NCI-H446 (cell line): ENCODE measurements around the gene CELSR1.

Experiments used
- DNase-seq, 2 experiments: peaks; one replicate each; lab custom pipeline; 2025; lab: John Stamatoyannopoulos, UW

CELSR1 gene

GRCh38 chr22:46442217-46442853, 95.1 kb downstream of the CELSR1 start:
- no peak for DNase-seq

DNA sequence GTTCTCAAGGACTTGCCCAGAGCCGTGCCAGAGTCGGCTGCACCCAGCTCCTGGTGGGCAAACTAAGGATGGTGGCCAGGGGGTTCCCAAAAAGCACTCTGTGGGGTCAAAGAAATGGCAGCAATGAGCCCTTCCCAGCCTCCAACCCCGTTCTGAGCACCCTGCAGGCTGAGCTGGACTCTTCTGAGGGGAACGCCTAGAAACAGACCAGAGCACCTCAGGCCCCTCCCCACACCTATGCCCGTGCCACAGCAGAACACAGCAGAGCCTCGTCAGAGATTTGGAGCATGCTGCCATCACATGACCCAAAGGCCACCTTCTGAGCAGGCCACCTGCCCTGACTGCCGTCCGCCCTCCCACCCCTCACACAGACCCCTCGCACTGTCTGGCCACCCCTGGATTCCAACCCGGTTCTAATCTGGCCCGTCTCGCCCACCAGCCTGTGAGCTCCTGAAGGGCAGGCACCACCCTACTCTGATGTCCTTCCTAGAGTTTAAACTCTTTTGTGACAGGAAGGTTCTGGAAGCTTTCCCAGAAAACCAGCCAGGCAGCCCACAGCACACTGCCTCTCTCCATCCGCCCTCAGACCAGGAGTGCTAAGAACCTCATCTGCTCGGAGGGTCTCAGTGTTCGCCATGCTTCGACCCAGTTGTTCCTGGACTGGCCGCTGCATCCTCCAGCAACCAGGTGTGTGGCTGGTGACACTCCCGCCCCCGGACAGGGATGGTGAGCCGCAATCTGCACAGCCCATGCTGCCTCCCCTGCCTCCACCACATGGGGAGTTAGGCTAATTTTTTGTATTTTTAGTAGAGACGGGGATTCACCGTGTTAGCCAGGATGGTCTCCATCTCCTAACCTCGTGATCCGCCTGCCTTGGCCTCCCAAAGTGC, 97.6 kb downstream of the CELSR1 start:
- DNase-seq, result no peak

- DNase-seq, result no peak
Measured at GRCh38 chr22:46439111-46439510, 98.3 kb downstream of the CELSR1 start.

DNA sequence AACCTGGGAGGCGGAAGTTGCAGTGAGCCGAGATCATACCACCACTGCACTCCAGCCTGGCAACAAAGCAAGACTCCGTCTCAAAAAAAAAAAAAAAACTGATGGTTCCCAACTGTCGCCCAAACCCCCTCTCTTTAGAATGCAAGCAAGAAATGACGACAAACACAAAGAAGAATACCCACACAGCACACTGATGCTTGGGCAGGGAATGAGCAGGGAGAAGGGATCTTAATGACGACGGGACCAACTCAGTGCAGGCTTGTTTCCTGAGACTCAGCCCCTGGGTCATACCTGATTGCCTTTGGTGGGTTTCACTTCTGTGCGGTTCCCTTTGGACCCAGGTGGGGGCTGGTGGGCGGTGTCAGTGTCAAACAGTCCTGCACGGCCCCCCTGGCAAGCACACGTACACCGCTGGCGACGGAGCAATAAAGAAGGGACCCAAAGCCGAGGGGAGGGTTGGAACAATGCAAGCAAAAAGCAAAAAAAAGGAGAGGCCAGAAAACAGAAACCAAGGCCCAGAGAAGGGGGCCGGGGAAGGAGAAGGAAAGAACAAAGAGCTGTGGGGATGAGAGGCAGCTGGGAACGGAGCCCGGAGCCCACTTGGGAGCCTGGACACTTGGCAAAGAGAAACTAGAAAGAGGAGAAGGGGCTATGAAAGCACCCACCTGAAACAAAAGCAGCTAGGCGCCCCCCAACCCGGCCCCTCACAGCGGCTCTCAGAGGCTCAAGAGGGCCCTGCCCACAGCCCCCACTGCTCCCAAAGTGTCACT, 99.6 kb downstream of the CELSR1 start:
- DNase-seq, result no peak

- no peak for DNase-seq
Measured at GRCh38 chr22:46436595-46437175, 100.7 kb downstream of the CELSR1 start.

- no peak for DNase-seq
Measured at GRCh38 chr22:46433318-46433717, 104.1 kb downstream of the CELSR1 start.

DNA sequence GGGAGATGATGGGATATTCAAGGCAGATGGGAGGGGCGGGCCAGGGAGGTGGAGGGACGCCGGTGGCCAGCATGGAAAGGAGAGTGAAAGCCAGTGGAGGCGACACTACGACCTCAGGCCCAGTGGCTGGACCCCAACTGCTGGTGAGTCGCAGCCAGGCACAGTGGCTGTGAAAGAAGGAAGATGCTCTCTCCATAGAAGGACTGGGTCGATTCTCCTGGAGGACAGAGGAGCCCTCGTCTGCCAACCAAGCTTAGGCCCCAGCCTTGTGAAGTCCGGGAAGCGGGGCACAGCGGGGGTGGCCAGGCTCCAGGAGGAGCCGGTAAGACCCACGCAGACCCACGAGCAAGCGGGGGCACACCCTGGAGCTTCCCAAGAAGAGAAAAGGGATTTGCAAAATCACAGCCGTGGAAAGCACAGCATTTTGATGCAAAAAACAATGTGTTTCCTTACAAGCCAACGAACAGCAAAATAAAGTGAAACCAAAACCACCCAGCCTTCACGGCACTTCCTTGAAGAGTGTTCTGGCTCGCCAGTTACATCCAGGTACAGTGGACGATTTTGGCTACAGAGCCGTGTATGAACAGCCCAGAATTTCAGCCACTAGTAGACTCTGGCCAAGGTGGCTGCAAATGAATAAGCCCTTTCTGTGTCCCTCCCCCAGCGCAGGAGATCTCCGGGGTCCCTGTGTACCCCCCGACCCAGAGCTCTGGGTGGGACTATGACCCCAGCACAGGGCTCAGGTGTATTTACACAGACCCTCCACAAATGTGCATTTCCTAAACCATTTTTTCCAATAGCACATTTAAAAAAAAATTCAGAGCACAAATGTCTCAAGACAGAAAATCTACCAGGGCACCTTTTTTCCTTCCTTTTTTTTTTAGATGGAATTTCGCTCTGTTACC, 105.0 kb downstream of the CELSR1 start:
- DNase-seq, result no peak

DNA sequence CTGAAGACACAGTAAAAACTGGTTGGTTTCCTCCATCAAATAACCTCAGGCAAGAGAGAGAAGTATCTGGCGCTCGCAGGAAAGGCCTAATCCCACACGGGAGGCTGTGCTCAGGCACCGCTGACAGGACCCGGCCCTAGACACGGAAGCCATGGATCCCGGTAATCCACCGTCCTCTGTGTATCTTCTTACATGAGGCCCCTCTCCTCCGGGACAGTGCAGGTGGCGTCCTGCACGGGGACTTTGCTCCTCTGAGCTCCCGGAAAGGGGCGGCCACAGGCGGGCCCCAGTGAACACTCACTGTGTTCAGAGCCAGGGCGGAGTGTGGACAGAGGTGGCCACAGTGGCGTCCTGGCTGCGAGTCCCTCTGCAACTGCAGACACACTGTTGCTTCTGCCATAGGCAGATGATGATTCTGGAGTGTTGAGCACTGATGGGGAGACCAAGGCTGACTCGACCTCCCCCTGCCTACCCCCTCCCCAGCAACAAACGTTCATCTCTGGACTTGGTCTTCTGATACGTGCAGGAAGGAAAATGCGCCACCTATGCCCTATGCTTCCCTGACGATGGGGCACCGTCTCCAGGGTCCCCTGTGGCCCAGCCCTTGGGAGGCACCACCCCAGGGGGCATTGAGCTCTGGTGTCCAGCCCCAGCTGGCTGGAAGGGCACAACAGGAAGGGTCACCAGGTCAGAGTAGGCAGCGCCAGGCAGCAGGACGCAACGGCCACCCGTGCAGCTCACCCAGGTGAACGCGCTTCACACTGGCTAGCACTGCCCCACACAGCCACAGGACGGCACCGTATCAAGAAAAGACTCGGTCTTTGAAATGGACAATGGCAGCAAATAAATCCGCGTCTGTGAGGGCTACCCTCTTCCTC, 106.2 kb downstream of the CELSR1 start:
- no peak for DNase-seq

- no peak for DNase-seq
Measured at GRCh38 chr22:46429325-46429853, 108.0 kb downstream of the CELSR1 start.

DNA sequence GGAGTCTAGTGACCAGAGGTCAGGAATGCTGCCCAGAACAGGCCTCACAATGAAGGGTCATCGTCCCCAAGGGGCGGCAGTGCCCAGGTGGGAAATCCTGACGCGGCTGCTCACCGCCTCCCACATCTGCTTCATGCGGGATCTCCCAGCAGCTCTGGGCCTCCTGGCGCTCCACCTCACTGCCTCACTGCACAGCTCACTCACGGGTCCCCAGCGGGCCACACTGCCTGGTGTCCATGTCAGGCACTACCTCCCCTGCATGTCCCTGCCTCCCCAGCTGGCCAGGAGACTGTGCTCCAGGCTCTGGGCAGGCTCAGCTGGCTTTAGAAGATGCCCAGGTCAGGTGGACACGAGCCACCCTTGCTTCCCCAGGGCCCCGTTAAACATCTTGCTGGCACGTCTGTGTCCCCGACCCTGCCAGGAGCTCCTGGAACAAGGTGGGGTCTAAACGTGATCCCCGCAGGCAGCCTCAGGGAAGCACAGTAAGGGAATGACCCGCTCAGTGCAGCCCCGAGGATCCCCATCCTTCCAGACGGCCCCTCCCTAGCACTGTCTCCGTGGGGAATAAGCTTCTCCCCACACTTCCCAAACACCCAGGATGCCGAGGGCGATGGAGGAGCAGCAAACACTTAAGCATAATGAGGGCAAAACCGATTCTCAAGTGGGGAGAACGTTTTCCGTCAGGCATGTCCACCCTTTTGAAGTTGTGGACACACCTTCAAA, 108.7 kb downstream of the CELSR1 start:
- DNase-seq, result no peak

DNA sequence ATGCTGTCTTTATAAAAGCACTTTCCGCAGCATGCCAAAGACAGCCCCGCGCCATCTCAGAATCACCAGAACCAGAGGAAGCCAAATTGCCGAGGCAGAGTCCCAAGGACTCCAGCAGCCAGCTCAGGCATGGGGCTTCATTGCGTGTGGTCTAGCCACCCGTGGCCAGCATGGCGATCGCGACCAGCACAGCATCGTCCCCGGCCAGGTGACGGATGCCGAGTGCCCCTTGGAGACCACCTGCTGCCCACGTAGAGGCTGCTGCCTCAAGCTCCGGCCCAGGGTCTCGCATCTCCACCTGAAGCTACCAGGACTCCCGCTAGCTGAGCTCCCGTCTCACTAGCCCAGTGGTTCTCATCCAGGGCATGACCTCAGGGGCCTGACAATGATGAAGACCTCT, 109.2 kb downstream of the CELSR1 start:
- DNase-seq, result no peak

- DNase-seq, result no peak
Measured at GRCh38 chr22:46425016-46425415, 112.4 kb downstream of the CELSR1 start.

GRCh38 chr22:46424496-46424895, 112.9 kb downstream of the CELSR1 start:
- no peak for DNase-seq

- DNase-seq, result no peak
Measured at GRCh38 chr22:46422896-46423295, 114.5 kb downstream of the CELSR1 start.

DNA sequence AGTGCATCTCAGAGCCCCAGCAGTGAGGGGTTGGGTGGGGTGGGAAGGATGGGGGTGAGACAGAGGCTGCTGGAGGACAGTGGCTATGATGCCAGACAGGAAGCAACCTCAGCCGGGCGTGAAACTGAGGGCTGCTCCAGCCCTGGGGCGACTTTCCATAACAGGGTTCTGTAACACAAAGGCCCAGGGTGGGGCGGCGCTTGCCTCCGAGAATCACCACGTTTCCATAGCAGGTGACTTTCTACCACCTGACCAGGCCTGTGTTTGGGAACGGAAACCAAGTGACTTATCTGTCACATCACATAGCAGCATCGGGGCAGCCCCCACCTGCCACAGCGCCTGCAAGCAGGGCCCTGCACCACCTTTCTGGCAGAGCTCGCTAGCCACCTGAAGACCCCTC, 116.2 kb downstream of the CELSR1 start:
- no peak for DNase-seq

DNA sequence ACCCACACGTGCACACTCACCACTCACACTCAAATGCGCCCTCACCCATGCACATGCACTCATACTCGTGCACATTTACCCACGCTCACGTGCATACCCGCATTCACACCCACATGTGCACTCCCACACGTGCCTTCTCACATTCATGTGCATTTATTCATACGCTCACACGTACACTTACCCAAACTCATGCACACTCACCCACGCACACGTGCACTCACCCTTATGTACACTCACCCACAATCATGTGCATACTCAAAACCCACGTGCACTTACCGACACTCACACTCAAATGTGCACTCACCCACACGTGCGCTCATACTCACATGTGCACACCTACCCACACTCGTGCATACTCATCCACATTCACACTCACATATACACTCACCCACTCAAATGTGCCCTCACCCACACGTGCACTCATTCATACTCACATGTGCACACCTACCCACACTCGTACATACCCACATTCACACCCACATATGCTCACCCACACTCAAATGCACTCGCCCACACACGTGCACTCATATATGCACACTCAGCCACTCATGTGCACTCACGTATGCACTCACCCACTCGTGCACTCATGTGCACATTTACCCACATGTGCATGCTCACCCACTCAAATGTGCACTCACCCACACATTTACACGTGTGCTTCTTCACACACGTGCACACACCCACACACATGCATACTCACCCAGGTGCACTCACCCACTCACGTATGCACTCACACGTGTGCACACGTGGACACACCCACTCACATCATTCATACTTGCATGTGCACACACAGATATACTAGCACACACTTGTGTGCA, 117.5 kb downstream of the CELSR1 start:
- no peak for DNase-seq

DNA sequence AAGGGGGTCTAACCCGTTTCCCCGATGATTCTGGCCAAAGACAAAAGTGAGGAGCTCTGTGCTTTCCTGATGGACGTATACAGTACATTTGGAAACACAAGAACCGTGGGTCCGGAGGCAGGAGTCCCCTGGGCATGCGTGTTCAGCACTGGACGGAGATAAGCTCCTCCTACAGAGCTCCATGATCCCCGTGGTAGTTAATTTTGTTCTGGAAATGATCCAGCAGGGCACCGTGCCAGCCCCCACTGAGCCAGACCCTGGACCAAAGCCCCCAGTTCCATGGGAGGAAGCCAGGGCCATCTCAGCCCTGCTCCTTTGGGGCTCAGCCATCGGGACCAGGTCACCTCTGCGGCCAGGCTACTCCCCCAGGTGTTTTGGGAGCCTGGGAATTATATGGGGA, 118.6 kb downstream of the CELSR1 start:
- no peak for DNase-seq

- DNase-seq, result no peak
Measured at GRCh38 chr22:46417769-46418168, 119.7 kb downstream of the CELSR1 start.
